ENCODE results near the gene FAM234B. TPM values are rescaled to one million over a fixed set of nuclear protein-coding genes. Genes with fewer than 3 reads are reported as not detected.

FAM234B gene
- total RNA-seq (2021; fragmentation: NEBNext Ultra II Directional; extraction: Animal tissue kit (Norgen Biotek cat#: 25700)) (26.1 and 29.1 TPM in 2 replicates), polyA plus RNA-seq (2011; rRNA removed) (10.6 and 12.5 TPM in 2 replicates), polyA minus RNA-seq (2011; rRNA and poly(A)+ RNA removed) (72.0 and 78.7 TPM in 2 replicates)
- polyA plus RNA-seq (2011; cell fraction: cytosol; rRNA removed), result 14.3 TPM
- polyA plus RNA-seq (2011; cell fraction: nucleus; rRNA removed), result 14.0 TPM
- 17.3 to 20.9 TPM (median 20.0 TPM) in 4 replicates for polyA plus RNA-seq (2012, experiment 1 of 2)
- 3.6 TPM for polyA plus RNA-seq (2012, experiment 2 of 2)
- polyA plus RNA-seq (2013, experiment 1 of 2), result 23.6 TPM
- 21.9 TPM for polyA plus RNA-seq (2013, experiment 2 of 2)
- 24.0 TPM for polyA minus RNA-seq (2011; cell fraction: cytosol; rRNA and poly(A)+ RNA removed)
- polyA minus RNA-seq (2011; cell fraction: nucleus; rRNA and poly(A)+ RNA removed), result 35.1 TPM
- long read RNA-seq, experiment 1, full-length matches to known transcripts, result 1 of 7 reads
- long read RNA-seq, experiment 1, partial matches to known transcripts, result 0 of 7 reads
- long read RNA-seq, experiment 1, other reads (novel, unspliced or antisense), result 6 of 7 reads
- long read RNA-seq, experiment 2, result 0 reads

DNA sequence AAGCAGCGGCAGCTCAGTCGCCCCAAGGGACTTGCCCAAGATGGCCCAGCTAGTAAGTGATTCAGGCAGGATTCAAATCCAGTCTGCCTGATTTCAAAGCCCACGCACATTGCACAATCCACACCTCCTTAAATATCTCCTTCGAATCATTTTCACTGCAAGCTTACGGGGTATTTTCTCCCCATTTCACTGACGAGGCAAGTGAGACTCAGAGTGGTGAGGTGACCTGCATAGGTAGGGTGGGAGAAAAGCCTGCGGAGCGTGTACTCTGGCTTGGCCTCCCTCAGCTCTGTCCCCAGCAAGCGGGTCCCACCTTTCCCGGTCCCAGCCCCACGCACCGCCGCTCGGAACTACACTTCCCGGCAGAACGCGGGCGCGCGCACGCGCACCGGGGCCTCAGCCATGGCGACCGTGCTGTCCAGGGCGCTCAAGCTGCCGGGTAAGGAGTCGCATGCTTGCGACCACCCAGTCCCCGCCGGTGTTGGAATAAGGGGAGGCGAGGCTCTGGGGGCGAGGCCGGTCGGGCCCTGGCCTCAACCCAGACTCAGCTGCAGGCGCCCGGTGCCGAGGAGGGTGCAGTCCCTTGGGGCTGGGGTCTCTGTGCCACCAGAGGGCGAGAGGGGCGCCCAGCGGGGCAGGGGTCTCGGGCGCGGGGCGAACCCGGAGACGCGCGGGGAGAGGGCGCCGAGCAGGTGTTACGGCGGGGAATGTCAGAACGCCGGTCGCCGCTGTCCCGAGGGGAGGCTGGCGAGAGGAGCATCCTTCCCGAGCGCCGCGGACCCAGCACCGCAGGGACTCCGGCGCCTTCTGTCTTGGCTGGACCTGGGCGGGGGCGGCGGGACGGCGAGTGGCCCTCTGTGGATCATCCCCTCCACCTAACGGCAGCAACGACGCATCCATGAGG, at the start of gene FAM234B:
Gene FAM234B, plus strand, starts transcription at position 380 of the 904 bp plus-strand sequence. Its CDS starts 23 bp downstream, at position 403.
- Histone ChIP-seq H2BK120ac (replicated peaks; ENCODE audit: low read depth, low read length) (no peak within 1 kb of the TSS), H4K20me1 (replicated peaks in 1 of 2; ENCODE audit: control insufficient read depth in 1 of 2, insufficient read depth in 2 of 2, low read length in 2 of 2) (peaks cover 0 to 1% of the 10 kb centered on the region in 2 experiments), H3K4ac (replicated peaks; ENCODE audit: insufficient read length, low read depth, low read length) (no peak within 1 kb of the TSS), H3K27ac (ENCODE audit: low read depth, low read length) (no peak within 1 kb of the TSS; the same call in 1 of the 2 replicates), H3K18ac (ENCODE audit: extremely low read depth, low read length) (peak within 1 kb of the TSS; percentile 86; the same call in 1 of the 2 replicates), H2AK5ac (ENCODE audit: low read depth, low read length) (no peak within 1 kb of the TSS), H3K14ac (ENCODE audit: insufficient read length) (no peak within 1 kb of the TSS), H3K27me3 (replicated peaks in 1 of 4; ENCODE audit: control insufficient read depth in 3 of 4, extremely low read depth in 1 of 4, insufficient read depth in 3 of 4, low read length in 3 of 4) (no peaks in the 10 kb centered on the region), H3K36me3 (ENCODE audit: control insufficient read depth in 2 of 4, insufficient read depth in 4 of 4, low read length in 3 of 4) (no peaks in the 10 kb centered on the region; a peak in 1 of 8 replicates), H3K79me2 (ENCODE audit: control insufficient read depth in 1 of 2, insufficient read depth in 2 of 2, low read length in 2 of 2) (peaks cover 0 to 27% of the 10 kb centered on the region in 2 experiments; a peak in 3 of 4 replicates), H3K79me1 (ENCODE audit: low read depth, low read length) (peaks cover 2% of the 10 kb centered on the region; the same call in 1 of the 2 replicates), H3K23me2 (ENCODE audit: low read depth, low read length) (peaks cover 9% of the 10 kb centered on the region), H2BK12ac (ENCODE audit: low read depth, low read length) (no peak within 1 kb of the TSS), H2AFZ (ENCODE audit: low read length) (peak within 1 kb of the TSS; percentile 92), H3K9me3 (ENCODE audit: insufficient read depth in 2 of 2, low read depth in 1 of 2, low read length in 1 of 2) (no peaks in the 10 kb centered on the region), H2BK15ac (ENCODE audit: low read length) (no peak within 1 kb of the TSS), H4K91ac (replicated peaks; ENCODE audit: insufficient read length, low read length) (no peak within 1 kb of the TSS), H3K23ac (ENCODE audit: insufficient read length) (no peak within 1 kb of the TSS), H3K4me3 (ENCODE audit: extremely low read depth in 1 of 4, insufficient read depth in 2 of 4, low read depth in 3 of 4, low read length in 4 of 4) (peak within 1 kb of the TSS; percentile 73 to 84 (median 80)), H3K9ac (replicated peaks in 1 of 4; ENCODE audit: extremely low read depth in 1 of 4, low read depth in 3 of 4, low read length in 3 of 4) (peak within 1 kb of the TSS in 3 of 4 experiments; percentile 55 to 56 (median 56); a peak in 6 of 7 replicates), H3K56ac (replicated peaks; ENCODE audit: insufficient read length, low read depth, low read length) (no peak within 1 kb of the TSS), H4K5ac (ENCODE audit: insufficient read length, low read depth, low read length) (peak within 1 kb of the TSS; percentile 78), H3K4me1 (replicated peaks in 1 of 4; ENCODE audit: control insufficient read depth in 3 of 4, insufficient read depth in 4 of 4, low read length in 3 of 4) (peaks cover 0 to 3% (median under 1%) of the 10 kb centered on the region in 4 experiments; a peak in 2 of 7 replicates), H2BK5ac (ENCODE audit: low read depth, low read length) (peak within 1 kb of the TSS; percentile 8; the same call in 1 of the 2 replicates), H4K8ac (ENCODE audit: extremely low read depth, insufficient read depth, low read length) (peak within 1 kb of the TSS; percentile 78), H2BK20ac (ENCODE audit: low read length) (0 out of 2 replicates have a peak within 1 kb of the TSS, but pooled peaks have one; percentile 3), H3K4me2 (ENCODE audit: insufficient read depth in 1 of 2, low read depth in 2 of 2, low read length in 2 of 2) (peak within 1 kb of the TSS; percentile 70 to 75)
- ChIA-PET POLR2A (ENCODE audit: partially characterized antibody) (interaction anchor here (0.7 to 1.3 kb wide), 3 partner anchors 43 to 49 kb away, joined by 3 to 5 read pairs (median 4); no protein-coding TSS in a partner anchor), CTCF (ENCODE audit: partially characterized antibody) (interaction anchor here (1.0 to 3.1 kb wide), 21 partner anchors 9 to 938 kb away, joined by 3 to 12 read pairs (median 5); partner anchors contain the start of gene EMP1)
- 6% methylated on average over 67 of the region's 74 CpGs; no CpG with 5 or more reads in 1 of the 2 experiments for WGBS, 2 experiments (ENCODE audit: extremely low coverage in 1 of 2, insufficient coverage in 1 of 2, insufficient read length in 1 of 2, insufficient replicate concordance in 2 of 2, low coverage in 1 of 2, low lambda C conversion rate in 2 of 2, missing lambda C conversion rate in 1 of 2)
- FAIRE-seq (no peak), DNase-seq (ENCODE audit: low read depth in 1 of 2, low spot score in 2 of 2) (peak in 1 of 2 experiments; percentile 90)
- TF ChIP-seq CHD1 (IDR thresholded peaks at IDR 0.05; ENCODE audit: low read depth, low read length) (no peak), ZNF274 (IDR thresholded peaks at IDR 0.05; ENCODE audit: borderline replicate concordance, extremely low read depth, low read length) (no peak), TEAD4 (IDR thresholded peaks at IDR 0.05; ENCODE audit: low read depth, low read length) (no peak), YY1 (IDR thresholded peaks at IDR 0.05; ENCODE audit: low read depth, low read length) (peak; percentile 90), PHF8 (conservative IDR thresholded peaks at IDR 0.05; ENCODE audit: low read depth, low read length) (peak; percentile 66; the same call in 1 of the 2 replicates), NANOG (IDR thresholded peaks at IDR 0.05; ENCODE audit: insufficient read depth, low read depth, low read length, poor library complexity, severe bottlenecking) (no peak), CBX5 (IDR thresholded peaks at IDR 0.05; ENCODE audit: low read depth, low read length) (no peak), RBBP5 (IDR thresholded peaks at IDR 0.05; ENCODE audit: borderline replicate concordance, low read depth, low read length) (peak; percentile 96)
